GM18907 (cell line): Measurements from ENCODE around the gene DSC3.
A peak's percentile ranks its signal among the peaks of the same experiment; 100 is the strongest.
"Not testable (repeated sequence)": the region's sequence is repeated elsewhere in the genome, so short reads cannot be mapped to it uniquely, and the experiment has no call there.

ENCODE experiments used
- ATAC-seq: cut with Tn5 transposase; IDR thresholded peaks from one replicate; pipeline ENCODE4 v1.9.1; 2021; ENCODE audit warnings: mild to moderate bottlenecking, moderate library complexity; ENCODE audit not compliant: unreplicated experiment

The DSC3 gene

GRCh38 chr18:30982285-30982992, 60.1 kb downstream of the DSC3 start:
- no peak for ATAC-seq

GRCh38 chr18:30978091-30978490, 64.5 kb downstream of the DSC3 start:
- ATAC-seq, result not testable (repeated sequence)

- peak; percentile 79 for ATAC-seq
Observed at GRCh38 chr18:30971338-30971956, 71.1 kb downstream of the DSC3 start.

GRCh38 chr18:30970196-30970816, 72.2 kb downstream of the DSC3 start:
- ATAC-seq, result no peak

GRCh38 chr18:30969670-30970170, 72.8 kb downstream of the DSC3 start:
- ATAC-seq, result no peak

GRCh38 chr18:30967701-30968100, 74.8 kb downstream of the DSC3 start:
- ATAC-seq, result no peak

GRCh38 chr18:30965237-30965636, 77.3 kb downstream of the DSC3 start:
- no peak for ATAC-seq

- ATAC-seq, result no peak
Observed at GRCh38 chr18:30960661-30961060, 81.9 kb downstream of the DSC3 start.

- ATAC-seq, result no peak
Observed at GRCh38 chr18:30957066-30957465, 85.5 kb downstream of the DSC3 start.

GRCh38 chr18:30954262-30954661, 88.3 kb downstream of the DSC3 start:
- no peak for ATAC-seq

- no peak for ATAC-seq
Observed at GRCh38 chr18:30945761-30946160, 96.8 kb downstream of the DSC3 start.

GRCh38 chr18:30944773-30945417, 97.6 kb downstream of the DSC3 start:
- no peak for ATAC-seq

GRCh38 chr18:30940952-30941539, 101.5 kb downstream of the DSC3 start:
- ATAC-seq, result no peak
